ENCODE measurements around the gene TMPRSS4. TPM values are rescaled to one million over a fixed set of nuclear protein-coding genes. Genes with fewer than 3 reads are reported as not detected.

Gene TMPRSS4
- total and polyA plus RNA-seq, 2 experiments from 2014 or later: 0.10 to 0.58 TPM

- DNase-seq (ENCODE audit: low spot score): no peak
- H3K4me1 Mint-ChIP-seq: peaks cover 6% of the 10 kb centered on the region
- no peak overlapping the region for H3K4me3 Mint-ChIP-seq
- no peak for ATAC-seq
- H3K27ac Mint-ChIP-seq: no peak overlapping the region
- no peak overlapping the region for H2AFZ ChIP-seq
- H3K4me1 ChIP-seq (ENCODE audit: insufficient read depth): no peaks in the 10 kb centered on the region
- H3K36me3 Mint-ChIP-seq (ENCODE audit: low read depth): no peaks in the 10 kb centered on the region; the same call in 2 of the 3 replicates
- H3K9me2 ChIP-seq (ENCODE audit: insufficient read depth): no peaks in the 10 kb centered on the region
- H3K36me3 ChIP-seq (ENCODE audit: insufficient read depth): no peaks in the 10 kb centered on the region
- H3K27me3 Mint-ChIP-seq (ENCODE audit: insufficient read depth, low read depth, poor library complexity): peaks cover 11% of the 10 kb centered on the region
- no peak overlapping the region for H3K4me2 ChIP-seq
- H3F3A ChIP-seq (replicated peaks; ENCODE audit: low read depth): no peaks in the 10 kb centered on the region
- H3K9me3 Mint-ChIP-seq: no peaks in the 10 kb centered on the region
- no peaks in the 10 kb centered on the region for H4K20me1 ChIP-seq (replicated peaks; ENCODE audit: insufficient read depth)
- no peaks in the 10 kb centered on the region for H3K27me3 ChIP-seq (ENCODE audit: insufficient read depth)
- H3K79me2 ChIP-seq (replicated peaks; ENCODE audit: insufficient read depth): no peaks in the 10 kb centered on the region
- H3K27ac ChIP-seq (ENCODE audit: low read depth): no peak overlapping the region
- TF ChIP-seq NANOG (IDR thresholded peaks at IDR 0.05; ENCODE audit: borderline replicate concordance): no peak
- TF ChIP-seq ZNF331 (CRISPR knock-in tag; IDR thresholded peaks at IDR 0.05; ENCODE audit: low read depth): no peak
- no peak for TF ChIP-seq JUNB (IDR thresholded peaks at IDR 0.05; ENCODE audit: unreplicated experiment)
- no peak for TF ChIP-seq CTCF (conservative IDR thresholded peaks at IDR 0.05; ENCODE audit: low read depth in 2 of 2)
- no peak overlapping the region for H3K4me3 ChIP-seq
These were observed 59.9 kb downstream of the TMPRSS4 start for GRCh38 chr11:118136801-118137200.

GRCh38 chr11:118138839-118139420, 62.1 kb downstream of the TMPRSS4 start:
- Histone ChIP-seq H3K79me2 (replicated peaks; ENCODE audit: insufficient read depth) (no peaks in the 10 kb centered on the region), H2AFZ (no peak overlapping the region), H3K9me2 (ENCODE audit: insufficient read depth) (no peaks in the 10 kb centered on the region), H3F3A (replicated peaks; ENCODE audit: low read depth) (no peaks in the 10 kb centered on the region), H3K27ac (ENCODE audit: low read depth) (no peak overlapping the region), H3K4me3 (no peak overlapping the region), H3K4me2 (no peak overlapping the region), H3K4me1 (ENCODE audit: insufficient read depth) (no peaks in the 10 kb centered on the region; the same call in 1 of the 2 replicates), H3K27me3 (ENCODE audit: insufficient read depth) (peaks cover 18% of the 10 kb centered on the region), H4K20me1 (replicated peaks; ENCODE audit: insufficient read depth) (no peaks in the 10 kb centered on the region), H3K36me3 (ENCODE audit: insufficient read depth) (no peaks in the 10 kb centered on the region)
- peaks cover 10% of the 10 kb centered on the region for H3K4me1 Mint-ChIP-seq
- no peaks in the 10 kb centered on the region; the same call in 2 of the 3 replicates for H3K36me3 Mint-ChIP-seq (ENCODE audit: low read depth)
- peaks cover 9% of the 10 kb centered on the region for H3K27me3 Mint-ChIP-seq (ENCODE audit: insufficient read depth, low read depth, poor library complexity)
- no peak overlapping the region for H3K27ac Mint-ChIP-seq
- TF ChIP-seq JUNB (IDR thresholded peaks at IDR 0.05; ENCODE audit: unreplicated experiment): no peak
- no peak for TF ChIP-seq NANOG (IDR thresholded peaks at IDR 0.05; ENCODE audit: borderline replicate concordance)
- TF ChIP-seq STAT1 (IDR thresholded peaks at IDR 0.05; ENCODE audit: unreplicated experiment): no peak
- no peak for TF ChIP-seq CREB1 (CRISPR knock-in tag; IDR thresholded peaks at IDR 0.05; ENCODE audit: low read depth)
- TF ChIP-seq ZNF462 (CRISPR knock-in tag; IDR thresholded peaks at IDR 0.05): no peak
- TF ChIP-seq CTCF (conservative IDR thresholded peaks at IDR 0.05; ENCODE audit: low read depth in 2 of 2): peak in 1 of 2 experiments; percentile 32; a peak in 2 of 4 replicates
- H3K4me3 Mint-ChIP-seq: no peak overlapping the region
- DNase-seq (ENCODE audit: low spot score) (no peak), ATAC-seq (peak; percentile 64)
- no peaks in the 10 kb centered on the region for H3K9me3 Mint-ChIP-seq
